Measurements from ENCODE around the gene LRRC52.

Gene LRRC52

GRCh38 chr1:165536016-165536415, 7.8 kb upstream of the LRRC52 start:
- Histone ChIP-seq H4K20me1 (ENCODE audit: insufficient read depth, low read length) (no peaks in the 10 kb centered on the region), H3K9ac (ENCODE audit: low read length) (no peak overlapping the region), H3K27me3 (ENCODE audit: insufficient read depth, low read length) (no peaks in the 10 kb centered on the region), H3K4me2 (ENCODE audit: low read length) (no peak overlapping the region), H3K79me2 (ENCODE audit: insufficient read depth, low read length) (no peaks in the 10 kb centered on the region), H3F3A (ENCODE audit: insufficient read depth, low read length) (no peaks in the 10 kb centered on the region), H3K9me2 (ENCODE audit: low read depth, low read length) (no peaks in the 10 kb centered on the region), H3K4me1 (ENCODE audit: insufficient read depth, low read length, severe bottlenecking) (no peaks in the 10 kb centered on the region), H3K27ac (ENCODE audit: low read depth, low read length, poor library complexity, severe bottlenecking) (no peak overlapping the region), H3K9me3 (ENCODE audit: low read length) (no peaks in the 10 kb centered on the region), H3K36me3 (ENCODE audit: insufficient read depth, low read length) (no peaks in the 10 kb centered on the region), H3K4me3 (ENCODE audit: low read depth, low read length, poor library complexity, severe bottlenecking) (no peak overlapping the region), H2AFZ (ENCODE audit: low read length) (no peak overlapping the region)
- no peak for TF ChIP-seq EZH2 (IDR thresholded peaks at IDR 0.05; ENCODE audit: borderline replicate concordance, low read length)
- TF ChIP-seq, protein P1, sequence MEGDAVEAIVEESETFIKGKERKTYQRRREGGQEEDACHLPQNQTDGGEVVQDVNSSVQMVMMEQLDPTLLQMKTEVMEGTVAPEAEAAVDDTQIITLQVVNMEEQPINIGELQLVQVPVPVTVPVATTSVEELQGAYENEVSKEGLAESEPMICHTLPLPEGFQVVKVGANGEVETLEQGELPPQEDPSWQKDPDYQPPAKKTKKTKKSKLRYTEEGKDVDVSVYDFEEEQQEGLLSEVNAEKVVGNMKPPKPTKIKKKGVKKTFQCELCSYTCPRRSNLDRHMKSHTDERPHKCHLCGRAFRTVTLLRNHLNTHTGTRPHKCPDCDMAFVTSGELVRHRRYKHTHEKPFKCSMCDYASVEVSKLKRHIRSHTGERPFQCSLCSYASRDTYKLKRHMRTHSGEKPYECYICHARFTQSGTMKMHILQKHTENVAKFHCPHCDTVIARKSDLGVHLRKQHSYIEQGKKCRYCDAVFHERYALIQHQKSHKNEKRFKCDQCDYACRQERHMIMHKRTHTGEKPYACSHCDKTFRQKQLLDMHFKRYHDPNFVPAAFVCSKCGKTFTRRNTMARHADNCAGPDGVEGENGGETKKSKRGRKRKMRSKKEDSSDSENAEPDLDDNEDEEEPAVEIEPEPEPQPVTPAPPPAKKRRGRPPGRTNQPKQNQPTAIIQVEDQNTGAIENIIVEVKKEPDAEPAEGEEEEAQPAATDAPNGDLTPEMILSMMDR (IDR thresholded peaks at IDR 0.05; ENCODE audit: low read length) = no peak

DNA sequence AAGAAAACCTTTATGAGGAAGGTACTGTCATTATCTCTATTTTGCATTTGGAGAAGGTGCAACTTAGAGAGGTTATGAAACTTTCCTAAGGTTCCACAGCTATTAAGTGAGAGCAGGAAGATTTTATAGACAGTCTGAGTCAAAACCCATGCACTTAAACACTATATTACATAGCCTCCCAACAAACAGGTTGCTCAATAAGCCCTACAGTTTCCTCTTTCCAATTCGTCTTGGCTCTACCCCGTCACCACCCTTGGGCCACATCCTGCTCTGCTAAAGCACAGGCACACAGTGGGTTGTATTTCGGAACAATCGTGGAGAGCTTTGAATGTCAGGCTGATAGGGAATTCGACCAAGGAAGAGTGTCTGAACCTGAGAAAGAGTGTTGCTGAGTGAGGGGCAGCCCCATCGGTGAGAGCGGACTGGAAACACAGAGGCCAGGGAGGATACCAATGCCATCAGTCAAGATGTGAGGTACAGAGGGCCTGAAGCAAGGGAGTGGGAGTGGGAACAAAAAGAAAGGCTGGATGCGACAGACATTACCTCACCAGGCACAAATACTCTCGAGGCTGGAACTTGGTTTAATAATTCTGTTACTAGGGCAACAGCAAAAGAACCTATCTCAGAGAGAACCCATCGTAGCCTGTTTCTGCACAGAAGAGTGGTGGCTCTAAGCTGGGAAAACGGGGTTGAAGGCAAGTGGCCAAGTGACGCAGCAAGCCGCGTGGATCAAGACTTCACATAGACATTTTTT, 6.3 kb upstream of the LRRC52 start:
- H3K9me2 ChIP-seq (ENCODE audit: low read depth, low read length) = no peaks in the 10 kb centered on the region
- no peaks in the 10 kb centered on the region for H3K79me2 ChIP-seq (ENCODE audit: insufficient read depth, low read length)
- no peaks in the 10 kb centered on the region for H3F3A ChIP-seq (ENCODE audit: insufficient read depth, low read length)
- H3K27ac ChIP-seq (ENCODE audit: low read depth, low read length, poor library complexity, severe bottlenecking) = no peak overlapping the region
- H3K4me1 ChIP-seq (ENCODE audit: insufficient read depth, low read length, severe bottlenecking) = no peaks in the 10 kb centered on the region
- H2AFZ ChIP-seq (ENCODE audit: low read length) = no peak overlapping the region
- no peaks in the 10 kb centered on the region for H4K20me1 ChIP-seq (ENCODE audit: insufficient read depth, low read length)
- no peak overlapping the region for H3K4me2 ChIP-seq (ENCODE audit: low read length)
- TF ChIP-seq, protein P1 (IDR thresholded peaks at IDR 0.05; ENCODE audit: low read length) = no peak
- TF ChIP-seq EZH2 (IDR thresholded peaks at IDR 0.05; ENCODE audit: borderline replicate concordance, low read length) = no peak
- no peak overlapping the region for H3K9ac ChIP-seq (ENCODE audit: low read length)
- H3K36me3 ChIP-seq (ENCODE audit: insufficient read depth, low read length) = no peaks in the 10 kb centered on the region
- no peak overlapping the region for H3K4me3 ChIP-seq (ENCODE audit: low read depth, low read length, poor library complexity, severe bottlenecking)
- H3K27me3 ChIP-seq (ENCODE audit: insufficient read depth, low read length) = no peaks in the 10 kb centered on the region
- no peaks in the 10 kb centered on the region for H3K9me3 ChIP-seq (ENCODE audit: low read length)

DNA sequence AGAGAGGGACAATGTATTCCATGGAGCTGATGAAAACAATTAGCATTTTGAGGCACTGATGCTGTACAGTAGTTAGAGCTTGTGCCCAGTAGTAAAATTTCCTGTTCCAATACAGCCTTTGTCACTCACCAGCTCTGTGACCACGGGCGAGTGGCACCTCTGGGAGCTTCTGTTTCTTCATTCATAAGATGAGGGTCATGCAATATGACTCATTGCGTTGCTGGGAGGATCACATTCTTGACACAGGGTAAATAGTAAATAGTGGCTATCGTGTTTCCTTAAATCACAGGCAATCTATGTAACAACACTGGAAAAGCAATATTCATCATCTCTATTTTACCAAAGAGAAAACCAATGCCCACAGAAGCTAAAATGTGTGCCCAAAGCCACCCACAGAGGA, 4.5 kb upstream of the LRRC52 start:
- Histone ChIP-seq H3K9me3 (ENCODE audit: low read length) (no peaks in the 10 kb centered on the region), H3K79me2 (ENCODE audit: insufficient read depth, low read length) (no peaks in the 10 kb centered on the region), H3K9me2 (ENCODE audit: low read depth, low read length) (no peaks in the 10 kb centered on the region), H3K4me3 (ENCODE audit: low read depth, low read length, poor library complexity, severe bottlenecking) (no peak overlapping the region), H3K27me3 (ENCODE audit: insufficient read depth, low read length) (no peaks in the 10 kb centered on the region), H2AFZ (ENCODE audit: low read length) (no peak overlapping the region), H3K4me2 (ENCODE audit: low read length) (no peak overlapping the region), H4K20me1 (ENCODE audit: insufficient read depth, low read length) (no peaks in the 10 kb centered on the region), H3K9ac (ENCODE audit: low read length) (no peak overlapping the region), H3F3A (ENCODE audit: insufficient read depth, low read length) (no peaks in the 10 kb centered on the region), H3K36me3 (ENCODE audit: insufficient read depth, low read length) (no peaks in the 10 kb centered on the region), H3K27ac (ENCODE audit: low read depth, low read length, poor library complexity, severe bottlenecking) (no peak overlapping the region), H3K4me1 (ENCODE audit: insufficient read depth, low read length, severe bottlenecking) (no peaks in the 10 kb centered on the region)
- TF ChIP-seq EZH2 (IDR thresholded peaks at IDR 0.05; ENCODE audit: borderline replicate concordance, low read length) = no peak
- TF ChIP-seq, protein P1 (IDR thresholded peaks at IDR 0.05; ENCODE audit: low read length) = no peak

Data from OCI-LY1 (cell line).